ENCODE measurements around the gene ERP27.

GRCh38 chr12:14924541-14924940, 13.8 kb downstream of the ERP27 start:
- TF ChIP-seq CTCF (IDR thresholded peaks at IDR 0.05) = no peak
- no peak for TF ChIP-seq POLR2A (IDR thresholded peaks at IDR 0.05)

Measured in adrenal gland (tissue), 5 donors.